K562 (cell line): Measurements from ENCODE around the gene GPX5. TPM values are rescaled to one million over a fixed set of nuclear protein-coding genes. Genes with fewer than 3 reads are reported as not detected.

Experiments used
- ARID1B ChIP-seq: fragments of 450-650 bp; IDR thresholded peaks from 2 replicates; pipeline ENCODE4 v1.6.1; 2016; ENCODE audit warnings: antibody characterized with exemption, mild to moderate bottlenecking, inconsistent platforms
- ASH1L ChIP-seq: fragments of 450-650 bp; IDR thresholded peaks from 2 replicates; pipeline ENCODE4 v1.6.1; 2018; ENCODE audit warnings: borderline replicate concordance, mild to moderate bottlenecking, low read depth; ENCODE audit not compliant: partially characterized antibody
- ATF1 ChIP-seq, 2 experiments: fragments of 450-650 bp in 1 of 2; IDR thresholded peaks; 2 replicates each; pipeline ENCODE4 v1.6.1; 2016; ENCODE audit warnings: missing compliant biosample characterization in 1 of 2, missing genetic modification characterization in 1 of 2
- C11orf30 ChIP-seq: fragments of 450-650 bp; IDR thresholded peaks from 2 replicates; pipeline ENCODE4 v1.6.1; 2016; ENCODE audit warnings: low read depth, mild to moderate bottlenecking
- CEBPB ChIP-seq: fragments of 450-650 bp; IDR thresholded peaks from 2 replicates; pipeline ENCODE4 v1.6.1; 2016; ENCODE audit warnings: missing genetic modification characterization, missing compliant biosample characterization
- ELF1 ChIP-seq: fragments of 200-800 bp; sonication (Bioruptor generic); IDR thresholded peaks from 2 replicates; pipeline ENCODE4 v1.6.1; 2016; ENCODE audit warnings: missing genetic modification characterization, missing compliant biosample characterization
- EP400 ChIP-seq: fragments of 450-650 bp; IDR thresholded peaks from 2 replicates; pipeline ENCODE4 v1.6.1; 2017; ENCODE audit warnings: antibody characterized with exemption, mild to moderate bottlenecking, moderate library complexity
- ETV1 ChIP-seq: fragments of 450-650 bp; conservative IDR thresholded peaks from 2 replicates; pipeline ENCODE4 v1.6.1; 2016; ENCODE audit warnings: missing genetic modification characterization, control low read depth, low read depth, missing compliant biosample characterization
- FOXM1 ChIP-seq, 2 experiments: fragments of 450-650 bp in 1 of 2; sonication (generic) in 1 of 2; formaldehyde crosslinking in 1 of 2; IDR thresholded peaks; 2 replicates each; pipeline versions ENCODE4 v1.6.1 to v1.9.0; 2017 to 2022; ENCODE audit warnings: low read depth in 2 of 2, mild to moderate bottlenecking in 2 of 2, missing genetic modification reagents in 1 of 2, moderate library complexity in 1 of 2
- GABPA ChIP-seq: fragments of 200-800 bp; sonication (Bioruptor generic); conservative IDR thresholded peaks from 2 replicates; pipeline ENCODE4 v1.6.1; 2016; ENCODE audit warnings: low read depth, missing genetic modification characterization, missing compliant biosample characterization
- GATAD2B ChIP-seq: fragments of 450-650 bp; IDR thresholded peaks from 2 replicates; pipeline ENCODE4 v1.6.1; 2017; ENCODE audit warnings: mild to moderate bottlenecking, borderline replicate concordance
- HDAC2 ChIP-seq: fragments of 450-650 bp; IDR thresholded peaks from 2 replicates; pipeline ENCODE4 v1.6.1; 2016; ENCODE audit warnings: mild to moderate bottlenecking
- KAT8 ChIP-seq: fragments of 450-650 bp; IDR thresholded peaks from 2 replicates; pipeline ENCODE4 v1.6.1; 2016; ENCODE audit warnings: low read depth, mild to moderate bottlenecking
- MAFK ChIP-seq: IDR thresholded peaks from 2 replicates; pipeline ENCODE4 v1.6.1; 2011; ENCODE audit warnings: low read length, improper control_type of control experiment
- MTA1 ChIP-seq: fragments of 450-650 bp; IDR thresholded peaks from 2 replicates; pipeline ENCODE4 v1.6.1; 2017; ENCODE audit warnings: borderline replicate concordance
- PML ChIP-seq: IDR thresholded peaks from 2 replicates; pipeline ENCODE4 v1.6.1; 2012; ENCODE audit warnings: low read length, inconsistent platforms
- SMARCA4 ChIP-seq: fragments of 450-650 bp; IDR thresholded peaks from 2 replicates; pipeline ENCODE4 v1.6.1; 2016
- TAL1 ChIP-seq: fragments of 450-650 bp; IDR thresholded peaks from 2 replicates; pipeline ENCODE4 v1.6.1; 2016; ENCODE audit warnings: mild to moderate bottlenecking
- TBL1XR1 ChIP-seq, 2 experiments: IDR thresholded peaks; 2 replicates each; pipeline ENCODE4 v1.6.1; 2012; ENCODE audit warnings: improper control_type of control experiment in 2 of 2, low read length in 2 of 2, mild to moderate bottlenecking in 1 of 2
- TBP ChIP-seq: optimal IDR thresholded peaks from 2 replicates; pipeline ENCODE3; 2011; ENCODE audit warnings: low read depth, low read length, improper control_type of control experiment
- ZEB2 ChIP-seq: fragments of 450-650 bp; IDR thresholded peaks from 2 replicates; pipeline ENCODE4 v1.6.1; 2016
- ZNF644 ChIP-seq: fragments of 200-800 bp; sonication (Bioruptor generic); IDR thresholded peaks from 2 replicates; pipeline ENCODE4 v1.6.1; 2016; ENCODE audit warnings: low read depth, missing genetic modification characterization, missing compliant biosample characterization
- ZSCAN29 ChIP-seq: fragments of 450-650 bp; IDR thresholded peaks from 2 replicates; pipeline ENCODE4 v1.6.1; 2017
- polyA plus RNA-seq, 8 experiments: library from polyadenylated mRNA; depleted of rRNA in 4 of 8; stranded (reverse) in 5 of 8; unstranded in 3 of 8; fragments of >200 nt; fragmentation: Nextera tagmentation in 2 of 8; fragmentation: Illumina TruSeq in 1 of 8; extraction: Ambion mirVana in 2 of 8; extraction: Trizol in 1 of 8; gene quantifications; 2 replicates each; pipeline versions ENCODE4 v1.2.1 to v1.2.3, GENCODE V29; 2011 to 2014; ENCODE audit warnings: inconsistent platforms in 1 of 8, missing spikeins in 1 of 8
- total RNA-seq, 7 experiments: library from RNA; depleted of rRNA in 6 of 7; stranded (reverse); fragments of >200 nt in 6 of 7; fragmentation: Illumina TruSeq in 2 of 7; extraction: Trizol in 2 of 7; gene quantifications; 2 replicates each; pipeline versions ENCODE4 v1.2.1 to v1.2.3, GENCODE V29; 2011 to 2021; ENCODE audit warnings: low replicate concordance in 1 of 7
- TF ChIP-seq, protein P1 (sequence below): fragments of 450-650 bp; IDR thresholded peaks from 2 replicates; pipeline ENCODE4 v1.6.1; 2018; ENCODE audit not compliant: partially characterized antibody
- TF ChIP-seq, protein P2 (sequence below): fragments of 250-450 bp; sonication (Bioruptor Pico); IDR thresholded peaks from 2 replicates; pipeline ENCODE4 v1.4.0; 2020; ENCODE audit warnings: borderline replicate concordance

GPX5 gene
- total and polyA plus RNA-seq, 9 of the 15 experiments (the other 6 are each of a cell fraction or from before 2014, with no cell fraction given) = 0.07 to 0.18 (median 0.15) TPM; not detected in 6

DNA sequence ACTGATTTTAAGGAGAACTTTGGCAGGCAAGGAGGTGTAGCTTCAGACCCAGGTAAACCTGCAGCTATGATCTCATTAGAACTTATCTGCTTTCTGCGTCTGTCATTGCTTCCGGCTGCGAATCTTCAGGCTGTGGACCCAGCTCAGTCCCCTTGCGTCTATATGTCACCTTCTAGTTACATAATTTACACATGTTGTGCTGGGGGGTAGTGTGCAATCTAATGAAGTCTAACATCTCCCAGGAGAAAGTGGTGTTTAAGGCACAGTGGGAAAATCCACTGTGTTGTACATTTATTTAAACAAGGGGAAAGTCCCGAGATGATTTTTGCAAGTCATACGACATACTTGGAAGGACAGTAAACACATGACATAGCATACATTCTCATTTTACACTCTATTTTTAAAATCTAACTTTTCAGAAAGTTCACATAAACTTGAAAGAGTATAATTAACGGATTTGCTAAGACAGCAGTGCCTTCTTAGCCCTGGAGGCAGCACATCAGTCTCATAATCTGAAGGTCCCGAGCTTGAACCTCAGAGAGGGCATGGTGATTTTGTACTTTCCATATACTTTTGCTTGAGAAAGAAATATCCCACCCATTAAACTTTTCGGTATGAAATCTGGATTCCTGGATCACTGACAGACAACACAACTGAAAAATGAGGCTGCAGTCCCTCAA, 45.3 kb upstream of the GPX5 start (continued):
- TF ChIP-seq GABPA (tag) = peak; percentile 59
- peak; percentile 70; the same call in 1 of the 2 replicates for TF ChIP-seq GATAD2B
- TF ChIP-seq ARID1B = peak; percentile 93
- TF ChIP-seq TBP = peak; percentile 82
- TF ChIP-seq, protein P1, sequence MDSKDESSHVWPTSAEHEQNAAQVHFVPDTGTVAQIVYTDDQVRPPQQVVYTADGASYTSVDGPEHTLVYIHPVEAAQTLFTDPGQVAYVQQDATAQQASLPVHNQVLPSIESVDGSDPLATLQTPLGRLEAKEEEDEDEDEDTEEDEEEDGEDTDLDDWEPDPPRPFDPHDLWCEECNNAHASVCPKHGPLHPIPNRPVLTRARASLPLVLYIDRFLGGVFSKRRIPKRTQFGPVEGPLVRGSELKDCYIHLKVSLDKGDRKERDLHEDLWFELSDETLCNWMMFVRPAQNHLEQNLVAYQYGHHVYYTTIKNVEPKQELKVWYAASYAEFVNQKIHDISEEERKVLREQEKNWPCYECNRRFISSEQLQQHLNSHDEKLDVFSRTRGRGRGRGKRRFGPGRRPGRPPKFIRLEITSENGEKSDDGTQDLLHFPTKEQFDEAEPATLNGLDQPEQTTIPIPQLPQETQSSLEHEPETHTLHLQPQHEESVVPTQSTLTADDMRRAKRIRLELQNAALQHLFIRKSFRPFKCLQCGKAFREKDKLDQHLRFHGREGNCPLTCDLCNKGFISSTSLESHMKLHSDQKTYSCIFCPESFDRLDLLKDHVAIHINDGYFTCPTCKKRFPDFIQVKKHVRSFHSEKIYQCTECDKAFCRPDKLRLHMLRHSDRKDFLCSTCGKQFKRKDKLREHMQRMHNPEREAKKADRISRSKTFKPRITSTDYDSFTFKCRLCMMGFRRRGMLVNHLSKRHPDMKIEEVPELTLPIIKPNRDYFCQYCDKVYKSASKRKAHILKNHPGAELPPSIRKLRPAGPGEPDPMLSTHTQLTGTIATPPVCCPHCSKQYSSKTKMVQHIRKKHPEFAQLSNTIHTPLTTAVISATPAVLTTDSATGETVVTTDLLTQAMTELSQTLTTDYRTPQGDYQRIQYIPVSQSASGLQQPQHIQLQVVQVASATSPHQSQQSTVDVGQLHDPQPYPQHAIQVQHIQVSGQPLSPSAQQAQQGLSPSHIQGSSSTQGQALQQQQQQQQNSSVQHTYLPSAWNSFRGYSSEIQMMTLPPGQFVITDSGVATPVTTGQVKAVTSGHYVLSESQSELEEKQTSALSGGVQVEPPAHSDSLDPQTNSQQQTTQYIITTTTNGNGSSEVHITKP = peak; percentile 8
- TF ChIP-seq HDAC2 = peak; percentile 63
- peak; percentile 66 for TF ChIP-seq EP400
- 0 out of 2 replicates have a peak, but pooled peaks have one; percentile 34 for TF ChIP-seq ZNF644 (tag)
- TF ChIP-seq TAL1 = peak; percentile 85
- TF ChIP-seq, protein P2, sequence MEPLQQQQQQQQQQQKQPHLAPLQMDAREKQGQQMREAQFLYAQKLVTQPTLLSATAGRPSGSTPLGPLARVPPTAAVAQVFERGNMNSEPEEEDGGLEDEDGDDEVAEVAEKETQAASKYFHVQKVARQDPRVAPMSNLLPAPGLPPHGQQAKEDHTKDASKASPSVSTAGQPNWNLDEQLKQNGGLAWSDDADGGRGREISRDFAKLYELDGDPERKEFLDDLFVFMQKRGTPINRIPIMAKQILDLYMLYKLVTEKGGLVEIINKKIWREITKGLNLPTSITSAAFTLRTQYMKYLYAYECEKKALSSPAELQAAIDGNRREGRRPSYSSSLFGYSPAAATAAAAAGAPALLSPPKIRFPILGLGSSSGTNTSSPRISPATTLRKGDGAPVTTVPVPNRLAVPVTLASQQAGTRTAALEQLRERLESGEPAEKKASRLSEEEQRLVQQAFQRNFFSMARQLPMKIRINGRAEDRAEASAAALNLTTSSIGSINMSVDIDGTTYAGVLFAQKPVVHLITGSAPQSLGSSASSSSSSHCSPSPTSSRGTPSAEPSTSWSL (CRISPR knock-in tag) = no peak
- 0 out of 2 replicates have a peak, but pooled peaks have one; percentile 9 for TF ChIP-seq ELF1 (tag)
- peak; percentile 57; the same call in 1 of the 2 replicates for TF ChIP-seq MTA1
- TF ChIP-seq SMARCA4 = peak; percentile 91
- peak; percentile 98 for TF ChIP-seq ZEB2
- no peak for TF ChIP-seq ATF1 (CRISPR knock-in tag; IDR thresholded peaks at IDR 0.05)
- TF ChIP-seq ATF1 (tag; IDR thresholded peaks at IDR 0.05) = peak; percentile 72
- peak; percentile 38; the same call in 1 of the 2 replicates for TF ChIP-seq MAFK
- peak; percentile 54 for TF ChIP-seq FOXM1 (IDR thresholded peaks at IDR 0.05; ENCODE audit: low read depth)
- TF ChIP-seq FOXM1 (CRISPR knock-in tag; IDR thresholded peaks at IDR 0.05; ENCODE audit: low read depth) = no peak
- TF ChIP-seq ETV1 = peak; percentile 91
- TF ChIP-seq KAT8 = no peak
- TF ChIP-seq ASH1L = no peak
- TF ChIP-seq TBL1XR1 (IDR thresholded peaks at IDR 0.05; ENCODE audit: low read length in 2 of 2) = peak in 1 of 2 experiments; percentile 23; a peak in 1 of 4 replicates
- peak; percentile 59; the same call in 1 of the 2 replicates for TF ChIP-seq ZSCAN29
- peak; percentile 91 for TF ChIP-seq C11orf30
- peak; percentile 71 for TF ChIP-seq PML
- peak; percentile 49; the same call in 1 of the 2 replicates for TF ChIP-seq CEBPB (tag)
